ENCODE measurements around the gene NFIC.
"Not testable (repeated sequence)": the region's sequence is repeated elsewhere in the genome, so short reads cannot be mapped to it uniquely, and the experiment has no call there.

Gene NFIC

GRCh38 chr19:3398900-3399278 lies 32.5 kb downstream of the NFIC start:
- no peak for DNase-seq (ENCODE audit: low read depth)

GRCh38 chr19:3399311-3399710 lies 32.9 kb downstream of the NFIC start:
- DNase-seq (ENCODE audit: low read depth), result not testable (repeated sequence)

- no peak for DNase-seq (ENCODE audit: low read depth)
Observed at GRCh38 chr19:3401004-3401768, 34.8 kb downstream of the NFIC start.

- DNase-seq (ENCODE audit: low read depth), result no peak
Observed at GRCh38 chr19:3402631-3403443, 36.5 kb downstream of the NFIC start.

GRCh38 chr19:3403489-3404323 lies 37.3 kb downstream of the NFIC start:
- peak; percentile 90 for DNase-seq (ENCODE audit: low read depth)

GRCh38 chr19:3404324-3405260 lies 38.2 kb downstream of the NFIC start:
- DNase-seq (ENCODE audit: low read depth), result peak; percentile 85

GRCh38 chr19:3405261-3405653 lies 38.9 kb downstream of the NFIC start:
- no peak for DNase-seq (ENCODE audit: low read depth)

- no peak for DNase-seq (ENCODE audit: low read depth)
Observed at GRCh38 chr19:3406571-3407111, 40.3 kb downstream of the NFIC start.

- DNase-seq (ENCODE audit: low read depth), result no peak
Observed at GRCh38 chr19:3407556-3408516, 41.5 kb downstream of the NFIC start.

GRCh38 chr19:3408996-3409345 lies 42.6 kb downstream of the NFIC start:
- DNase-seq (ENCODE audit: low read depth), result no peak

GRCh38 chr19:3409346-3410064 lies 43.1 kb downstream of the NFIC start:
- DNase-seq (ENCODE audit: low read depth), result no peak

GRCh38 chr19:3411636-3412035 lies 45.3 kb downstream of the NFIC start:
- DNase-seq (ENCODE audit: low read depth), result no peak

- DNase-seq (ENCODE audit: low read depth), result no peak
Observed at GRCh38 chr19:3412066-3412465, 45.7 kb downstream of the NFIC start.

- DNase-seq (ENCODE audit: low read depth), result no peak
Observed at GRCh38 chr19:3413796-3414327, 47.5 kb downstream of the NFIC start.

GRCh38 chr19:3415695-3416094 lies 49.3 kb downstream of the NFIC start:
- no peak for DNase-seq (ENCODE audit: low read depth)

GRCh38 chr19:3420244-3420755 lies 53.9 kb downstream of the NFIC start:
- DNase-seq (ENCODE audit: low read depth), result no peak

- DNase-seq (ENCODE audit: low read depth), result no peak
Observed at GRCh38 chr19:3420909-3421619, 54.7 kb downstream of the NFIC start.

GRCh38 chr19:3421656-3422055 lies 55.3 kb downstream of the NFIC start:
- DNase-seq (ENCODE audit: low read depth), result not testable (repeated sequence)

All from stromal cell of bone marrow (primary cell).